ENCODE measurements around the gene MYEOV.

DNA sequence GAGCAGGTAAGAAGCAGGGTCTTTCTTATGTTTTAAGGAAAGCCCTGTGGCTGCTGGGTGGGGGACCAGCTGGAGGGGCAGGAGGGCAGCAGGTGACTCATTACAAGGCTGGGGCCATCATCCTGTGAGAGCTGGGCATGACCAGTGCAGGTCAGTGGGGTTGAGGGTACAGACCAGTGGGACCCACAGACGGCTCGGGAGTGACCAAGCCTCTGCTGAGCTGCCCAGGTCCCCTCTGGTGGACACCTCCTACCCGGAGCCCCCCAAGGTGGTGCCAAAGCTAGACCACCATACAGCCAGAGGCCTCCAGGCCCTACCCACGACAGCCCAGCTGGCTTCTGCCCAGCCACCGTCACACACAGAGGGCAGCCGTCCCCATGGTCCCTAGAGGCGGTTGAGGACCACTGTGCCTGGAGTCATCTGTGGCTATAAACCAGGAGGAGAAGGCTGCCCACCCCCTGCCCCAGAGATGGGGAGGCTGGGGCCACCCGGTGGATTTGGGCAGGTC is 670 bp downstream of the MYEOV start:
- TF ChIP-seq, protein P1, sequence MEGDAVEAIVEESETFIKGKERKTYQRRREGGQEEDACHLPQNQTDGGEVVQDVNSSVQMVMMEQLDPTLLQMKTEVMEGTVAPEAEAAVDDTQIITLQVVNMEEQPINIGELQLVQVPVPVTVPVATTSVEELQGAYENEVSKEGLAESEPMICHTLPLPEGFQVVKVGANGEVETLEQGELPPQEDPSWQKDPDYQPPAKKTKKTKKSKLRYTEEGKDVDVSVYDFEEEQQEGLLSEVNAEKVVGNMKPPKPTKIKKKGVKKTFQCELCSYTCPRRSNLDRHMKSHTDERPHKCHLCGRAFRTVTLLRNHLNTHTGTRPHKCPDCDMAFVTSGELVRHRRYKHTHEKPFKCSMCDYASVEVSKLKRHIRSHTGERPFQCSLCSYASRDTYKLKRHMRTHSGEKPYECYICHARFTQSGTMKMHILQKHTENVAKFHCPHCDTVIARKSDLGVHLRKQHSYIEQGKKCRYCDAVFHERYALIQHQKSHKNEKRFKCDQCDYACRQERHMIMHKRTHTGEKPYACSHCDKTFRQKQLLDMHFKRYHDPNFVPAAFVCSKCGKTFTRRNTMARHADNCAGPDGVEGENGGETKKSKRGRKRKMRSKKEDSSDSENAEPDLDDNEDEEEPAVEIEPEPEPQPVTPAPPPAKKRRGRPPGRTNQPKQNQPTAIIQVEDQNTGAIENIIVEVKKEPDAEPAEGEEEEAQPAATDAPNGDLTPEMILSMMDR (IDR thresholded peaks at IDR 0.05; ENCODE audit: insufficient read depth, low read length, poor library complexity, severe bottlenecking): no peak
- no peak for TF ChIP-seq EZH2phosphoT487 (conservative IDR thresholded peaks at IDR 0.05; ENCODE audit: low read length)
